OCI-LY1 (cell line): ENCODE data around the gene FAM168A.

Source experiments
- EZH2 ChIP-seq: fragments of 200-600 bp; sonication (generic), shearing (Covaris generic); IDR thresholded peaks from 2 replicates; pipeline ENCODE4 v1.8.0; 2017; ENCODE audit warnings: borderline replicate concordance, mixed run types, mild to moderate bottlenecking, antibody characterized with exemption, low read length, moderate library complexity, mixed read lengths
- TF ChIP-seq, protein P1 (sequence below): fragments of 200-600 bp; sonication (generic), shearing (Covaris generic); IDR thresholded peaks from 2 replicates; pipeline ENCODE4 v1.5.1; 2017; ENCODE audit warnings: mild to moderate bottlenecking, antibody characterized with exemption, low read length, moderate library complexity, mixed read lengths

DNA sequence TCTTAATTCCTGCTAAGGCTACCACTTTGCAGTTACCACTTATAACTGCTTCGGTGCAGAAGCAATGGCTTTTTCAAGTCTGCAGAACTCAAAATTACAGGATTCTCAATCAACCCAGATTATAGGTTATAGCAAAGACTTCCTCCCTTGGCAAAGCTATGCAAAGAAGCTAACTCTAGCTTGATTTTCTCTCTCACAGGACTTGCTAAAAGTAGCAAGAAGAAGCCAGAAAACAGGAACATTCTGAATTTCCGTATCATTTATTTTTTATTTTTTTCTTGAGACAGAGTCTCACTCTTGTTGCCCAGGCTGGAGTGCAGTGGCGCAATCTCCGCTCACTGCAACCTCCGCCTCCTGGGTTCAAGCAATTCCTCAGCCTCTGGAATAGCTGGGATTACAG is 37.8 kb upstream of the FAM168A start:
- TF ChIP-seq, protein P1, sequence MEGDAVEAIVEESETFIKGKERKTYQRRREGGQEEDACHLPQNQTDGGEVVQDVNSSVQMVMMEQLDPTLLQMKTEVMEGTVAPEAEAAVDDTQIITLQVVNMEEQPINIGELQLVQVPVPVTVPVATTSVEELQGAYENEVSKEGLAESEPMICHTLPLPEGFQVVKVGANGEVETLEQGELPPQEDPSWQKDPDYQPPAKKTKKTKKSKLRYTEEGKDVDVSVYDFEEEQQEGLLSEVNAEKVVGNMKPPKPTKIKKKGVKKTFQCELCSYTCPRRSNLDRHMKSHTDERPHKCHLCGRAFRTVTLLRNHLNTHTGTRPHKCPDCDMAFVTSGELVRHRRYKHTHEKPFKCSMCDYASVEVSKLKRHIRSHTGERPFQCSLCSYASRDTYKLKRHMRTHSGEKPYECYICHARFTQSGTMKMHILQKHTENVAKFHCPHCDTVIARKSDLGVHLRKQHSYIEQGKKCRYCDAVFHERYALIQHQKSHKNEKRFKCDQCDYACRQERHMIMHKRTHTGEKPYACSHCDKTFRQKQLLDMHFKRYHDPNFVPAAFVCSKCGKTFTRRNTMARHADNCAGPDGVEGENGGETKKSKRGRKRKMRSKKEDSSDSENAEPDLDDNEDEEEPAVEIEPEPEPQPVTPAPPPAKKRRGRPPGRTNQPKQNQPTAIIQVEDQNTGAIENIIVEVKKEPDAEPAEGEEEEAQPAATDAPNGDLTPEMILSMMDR: no peak
- no peak for TF ChIP-seq EZH2
